IPS-15b (cell line): ENCODE results near the gene IFNAR1.

ENCODE experiments used
- H3K27me3 ChIP-seq: one replicate; pipeline ENCODE4 v1.6.1; 2013; ENCODE audit warnings: low read length; ENCODE audit not compliant: control insufficient read depth, insufficient read depth
- H3K36me3 ChIP-seq: one replicate; pipeline ENCODE4 v1.6.1; 2013; ENCODE audit warnings: low read length; ENCODE audit not compliant: control insufficient read depth, insufficient read depth
- H3K4me1 ChIP-seq: one replicate; pipeline ENCODE4 v1.6.1; 2013; ENCODE audit warnings: mild to moderate bottlenecking, low read length; ENCODE audit not compliant: control insufficient read depth, insufficient read depth
- H3K4me3 ChIP-seq: one replicate; pipeline ENCODE4 v1.5.1; 2013; ENCODE audit warnings: low read depth, low read length
- H3K9ac ChIP-seq: one replicate; pipeline ENCODE4 v1.6.1; 2013; ENCODE audit warnings: low read depth, mild to moderate bottlenecking, low read length
- H3K9me3 ChIP-seq: one replicate; pipeline ENCODE4 v1.6.1; 2013; ENCODE audit warnings: mild to moderate bottlenecking, low read length; ENCODE audit not compliant: control insufficient read depth, insufficient read depth

The IFNAR1 gene

DNA sequence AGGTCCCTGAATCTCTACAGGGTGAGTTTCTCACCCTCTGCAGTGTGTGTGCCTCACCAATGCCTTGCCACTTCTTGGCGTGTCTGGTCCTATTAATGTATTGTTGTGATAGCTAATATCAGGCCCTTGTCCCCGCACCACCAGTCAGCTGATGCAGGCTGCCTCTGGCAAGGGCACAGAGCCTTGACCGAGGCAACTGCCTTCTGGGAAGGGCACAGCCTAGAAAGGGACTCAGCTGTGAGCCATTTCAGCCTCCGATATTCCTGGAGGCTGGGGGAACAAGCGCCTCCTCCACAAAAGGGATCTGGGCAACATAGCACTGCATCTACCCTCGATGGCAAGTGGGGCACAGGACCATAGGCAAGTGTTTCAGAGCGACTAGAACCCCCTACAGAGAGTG lies 31.6 kb upstream of the IFNAR1 start:
- Histone ChIP-seq H3K9me3 (no peaks in the 10 kb centered on the region), H3K27me3 (no peaks in the 10 kb centered on the region), H3K9ac (no peak overlapping the region), H3K36me3 (no peaks in the 10 kb centered on the region), H3K4me1 (no peaks in the 10 kb centered on the region), H3K4me3 (no peak overlapping the region)

GRCh38 chr21:33293811-33294216 lies 31.0 kb upstream of the IFNAR1 start:
- no peaks in the 10 kb centered on the region for H3K27me3 ChIP-seq
- H3K9ac ChIP-seq: no peak overlapping the region
- H3K4me3 ChIP-seq: no peak overlapping the region
- H3K36me3 ChIP-seq: no peaks in the 10 kb centered on the region
- no peaks in the 10 kb centered on the region for H3K9me3 ChIP-seq
- no peaks in the 10 kb centered on the region for H3K4me1 ChIP-seq

DNA sequence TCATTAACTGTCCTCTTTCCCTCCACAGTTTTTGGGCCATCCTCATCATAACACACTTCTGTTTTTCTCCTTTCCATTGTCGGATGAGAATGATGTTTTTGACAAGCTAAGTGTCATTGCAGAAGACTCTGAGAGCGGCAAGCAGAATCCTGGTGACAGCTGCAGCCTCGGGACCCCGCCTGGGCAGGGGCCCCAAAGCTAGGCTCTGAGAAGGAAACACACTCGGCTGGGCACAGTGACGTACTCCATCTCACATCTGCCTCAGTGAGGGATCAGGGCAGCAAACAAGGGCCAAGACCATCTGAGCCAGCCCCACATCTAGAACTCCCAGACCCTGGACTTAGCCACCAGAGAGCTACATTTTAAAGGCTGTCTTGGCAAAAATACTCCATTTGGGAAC lies 28.6 kb upstream of the IFNAR1 start:
- no peaks in the 10 kb centered on the region for H3K36me3 ChIP-seq
- H3K4me3 ChIP-seq: no peak overlapping the region

DNA sequence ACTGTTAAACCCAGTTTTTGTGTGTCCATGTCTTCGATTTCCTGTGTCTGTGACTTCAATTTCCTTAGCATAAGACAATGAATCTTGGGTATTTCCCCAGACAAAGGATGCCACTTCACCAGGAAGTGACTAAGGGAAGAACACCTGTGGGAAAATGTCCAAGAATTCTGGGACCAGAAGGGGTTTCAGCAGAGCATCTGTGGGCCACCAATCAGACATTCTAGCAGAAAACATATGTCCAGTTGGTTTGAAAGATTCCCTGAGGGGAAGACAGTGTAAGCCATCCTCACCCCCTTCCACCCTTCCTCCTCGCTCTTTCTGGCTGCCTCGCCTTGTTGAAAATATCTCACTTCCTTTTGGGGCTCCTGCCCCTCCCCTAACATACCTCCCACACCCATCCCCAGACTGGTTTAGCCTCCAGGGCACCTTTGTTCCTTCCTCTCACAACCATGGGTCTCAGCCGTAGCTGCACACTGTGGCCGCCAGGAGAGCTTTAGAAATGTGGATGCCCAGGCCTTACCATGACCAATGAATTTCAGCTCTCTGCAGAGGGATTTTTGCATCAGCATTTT lies 25.5 kb upstream of the IFNAR1 start:
- no peak overlapping the region for H3K9ac ChIP-seq
- H3K36me3 ChIP-seq: no peaks in the 10 kb centered on the region
- no peaks in the 10 kb centered on the region for H3K27me3 ChIP-seq
- no peaks in the 10 kb centered on the region for H3K9me3 ChIP-seq
- H3K4me1 ChIP-seq: no peaks in the 10 kb centered on the region
- H3K4me3 ChIP-seq: no peak overlapping the region

More for the DNA sequence above, 28.6 kb upstream of the IFNAR1 start:
- Histone ChIP-seq H3K9ac (no peak overlapping the region), H3K4me1 (no peaks in the 10 kb centered on the region), H3K27me3 (no peaks in the 10 kb centered on the region), H3K9me3 (no peaks in the 10 kb centered on the region)

GRCh38 chr21:33300701-33301631 lies 23.8 kb upstream of the IFNAR1 start:
- Histone ChIP-seq H3K4me1 (no peaks in the 10 kb centered on the region), H3K9me3 (no peaks in the 10 kb centered on the region), H3K36me3 (no peaks in the 10 kb centered on the region), H3K9ac (no peak overlapping the region), H3K27me3 (no peaks in the 10 kb centered on the region), H3K4me3 (no peak overlapping the region)

DNA sequence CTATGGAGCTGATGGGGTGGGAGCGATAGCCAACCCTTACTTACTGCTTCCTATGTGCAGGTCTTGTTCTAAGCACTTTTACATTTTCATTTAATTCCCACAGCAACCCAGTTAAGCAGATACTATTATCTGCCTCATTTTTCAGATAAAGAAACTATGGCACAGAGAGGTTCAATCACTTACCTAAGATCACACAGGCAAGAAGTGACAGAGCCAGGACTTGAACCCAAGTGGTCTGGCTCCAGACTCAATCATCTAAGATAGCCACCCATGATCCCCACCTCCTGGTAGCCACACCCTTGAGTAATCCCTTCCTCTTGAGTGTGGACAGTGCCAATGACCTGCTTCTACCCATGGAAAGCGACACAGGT lies 23.2 kb upstream of the IFNAR1 start:
- Histone ChIP-seq H3K9ac (no peak overlapping the region), H3K4me1 (no peaks in the 10 kb centered on the region), H3K4me3 (no peak overlapping the region), H3K27me3 (no peaks in the 10 kb centered on the region), H3K9me3 (no peaks in the 10 kb centered on the region), H3K36me3 (no peaks in the 10 kb centered on the region)

- H3K4me3 ChIP-seq: no peak overlapping the region
- no peaks in the 10 kb centered on the region for H3K4me1 ChIP-seq
- H3K9me3 ChIP-seq: no peaks in the 10 kb centered on the region
- H3K36me3 ChIP-seq: no peaks in the 10 kb centered on the region
- no peak overlapping the region for H3K9ac ChIP-seq
- no peaks in the 10 kb centered on the region for H3K27me3 ChIP-seq
Measured at GRCh38 chr21:33302055-33302454, 22.7 kb upstream of the IFNAR1 start.

DNA sequence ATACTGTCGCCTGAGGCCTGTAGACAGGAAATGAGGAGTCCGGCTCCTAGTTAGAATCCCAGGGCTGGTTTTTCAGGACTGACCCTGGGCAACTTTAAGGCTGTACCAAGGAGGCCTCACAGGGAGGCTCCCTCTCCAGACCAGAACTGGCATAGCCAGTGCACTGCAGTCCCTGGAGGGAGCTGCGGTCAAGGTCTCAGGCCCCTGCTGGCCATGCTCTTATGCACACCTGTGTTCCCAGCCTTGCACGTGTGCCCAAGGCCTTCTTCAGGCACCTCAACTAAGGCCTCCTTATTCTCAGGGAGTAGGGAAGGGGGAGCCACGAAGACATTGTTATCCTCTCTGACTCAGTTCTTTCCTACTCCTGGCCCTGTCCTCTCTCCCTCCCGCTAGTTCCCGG lies 22.0 kb upstream of the IFNAR1 start:
- Histone ChIP-seq H3K9ac (no peak overlapping the region), H3K27me3 (no peaks in the 10 kb centered on the region), H3K4me3 (no peak overlapping the region), H3K9me3 (no peaks in the 10 kb centered on the region), H3K36me3 (no peaks in the 10 kb centered on the region), H3K4me1 (no peaks in the 10 kb centered on the region)

- no peak overlapping the region for H3K4me3 ChIP-seq
- no peaks in the 10 kb centered on the region for H3K9me3 ChIP-seq
- no peaks in the 10 kb centered on the region for H3K4me1 ChIP-seq
- H3K9ac ChIP-seq: no peak overlapping the region
- H3K36me3 ChIP-seq: no peaks in the 10 kb centered on the region
- H3K27me3 ChIP-seq: no peaks in the 10 kb centered on the region
Measured at GRCh38 chr21:33305344-33305671, 19.5 kb upstream of the IFNAR1 start.

DNA sequence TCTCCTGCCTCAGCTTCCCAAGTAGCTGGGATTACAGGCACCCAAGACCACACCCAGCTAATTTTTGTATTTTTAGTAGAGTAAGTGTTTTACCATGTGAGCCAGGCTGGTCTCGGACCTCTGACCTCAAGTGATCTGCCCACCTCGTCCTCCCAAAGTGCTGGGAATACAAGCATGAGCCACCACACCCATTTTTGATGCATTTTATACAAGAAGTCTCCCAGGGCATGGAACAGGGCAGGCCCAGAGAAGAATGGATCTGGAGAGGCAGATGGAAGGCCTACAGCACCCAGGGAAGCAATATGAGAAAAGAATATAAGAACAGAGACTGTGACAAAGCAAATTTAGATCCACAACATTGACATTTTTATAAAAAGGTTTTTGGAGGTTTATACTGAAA lies 18.8 kb upstream of the IFNAR1 start:
- Histone ChIP-seq H3K9ac (no peak overlapping the region), H3K9me3 (no peaks in the 10 kb centered on the region), H3K4me3 (no peak overlapping the region), H3K4me1 (no peaks in the 10 kb centered on the region), H3K36me3 (no peaks in the 10 kb centered on the region), H3K27me3 (no peaks in the 10 kb centered on the region)

GRCh38 chr21:33308586-33309490 lies 15.9 kb upstream of the IFNAR1 start:
- H3K4me1 ChIP-seq: no peaks in the 10 kb centered on the region
- H3K9ac ChIP-seq: no peak overlapping the region
- H3K36me3 ChIP-seq: no peaks in the 10 kb centered on the region

More at GRCh38 chr21:33308586-33309490, 15.9 kb upstream of the IFNAR1 start:
- no peaks in the 10 kb centered on the region for H3K9me3 ChIP-seq
- no peak overlapping the region for H3K4me3 ChIP-seq
- H3K27me3 ChIP-seq: no peaks in the 10 kb centered on the region
